GM13977 (cell line): ENCODE measurements around the gene TMEM161A.
"Not testable (repeated sequence)": the region's sequence is repeated elsewhere in the genome, so short reads cannot be mapped to it uniquely, and the experiment has no call there.

Source experiments
- DNase-seq: peaks from one replicate; pipeline ENCODE4 v3.0.0; 2012; ENCODE audit warnings: low spot score
- in situ Hi-C: fragments of 300-500 bp; cut with MboI; formaldehyde crosslinking; loops from one replicate; pipeline ENCODE4 v1.12.0; 2022; ENCODE audit warnings: low sequenced_read_pairs, low pct_unique_long_range_greater_than_20kb, mixed read lengths, inconsistent platforms; ENCODE audit not compliant: unreplicated experiment
- TF ChIP-seq, protein P1 (sequence below): IDR thresholded peaks from 2 replicates; pipeline ENCODE4 v1.5.1; 2012; ENCODE audit warnings: mild to moderate bottlenecking, control low read depth; ENCODE audit not compliant: insufficient read depth; ENCODE audit errors: extremely low read depth, missing control alignments

The TMEM161A gene

DNA sequence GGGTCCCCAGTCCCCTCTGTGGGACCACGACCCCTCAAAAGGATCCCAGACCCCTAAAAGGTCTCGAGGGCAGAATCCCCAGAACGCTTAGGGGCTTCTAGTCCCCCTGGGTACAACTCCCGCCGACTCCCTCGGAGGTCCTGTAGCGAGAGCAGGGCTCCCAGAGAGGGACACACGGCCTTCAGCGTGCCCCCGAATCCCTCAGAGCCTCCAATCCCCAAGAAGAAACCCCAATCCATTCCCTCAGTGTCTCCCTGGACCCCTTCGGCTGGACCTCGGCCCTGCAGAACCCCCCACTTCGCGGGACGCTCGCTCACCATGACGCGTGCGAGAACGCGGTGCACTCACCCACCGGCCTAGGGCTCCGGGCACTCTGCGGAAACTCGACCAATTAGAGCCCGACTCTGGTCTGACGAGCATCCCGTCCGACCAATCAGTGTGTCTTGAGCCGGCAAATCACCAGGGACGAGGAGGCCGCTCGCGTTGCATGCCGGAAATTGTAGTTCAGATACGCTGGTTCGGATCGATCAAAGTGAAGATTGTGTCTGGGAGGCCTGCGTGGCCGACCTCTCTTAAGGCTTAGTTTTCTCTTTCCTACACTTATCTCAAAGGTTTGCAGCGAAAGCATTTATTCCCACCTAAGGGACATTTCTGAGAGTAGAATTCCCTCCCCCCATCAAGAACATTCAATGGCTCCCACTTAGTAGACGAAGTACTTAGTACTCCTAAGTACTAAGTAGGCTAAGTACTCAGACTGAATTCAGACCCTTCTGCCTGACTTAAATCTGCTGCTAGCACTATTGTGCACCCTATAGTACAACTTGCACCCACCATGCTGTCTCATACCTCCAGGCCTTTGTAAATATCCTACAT is at the start of gene TMEM161A:
Gene TMEM161A (minus strand): TSS at position 370 of the 873 bp plus-strand sequence. CDS start 50 bp downstream, at position 320.
- TF ChIP-seq, protein P1, sequence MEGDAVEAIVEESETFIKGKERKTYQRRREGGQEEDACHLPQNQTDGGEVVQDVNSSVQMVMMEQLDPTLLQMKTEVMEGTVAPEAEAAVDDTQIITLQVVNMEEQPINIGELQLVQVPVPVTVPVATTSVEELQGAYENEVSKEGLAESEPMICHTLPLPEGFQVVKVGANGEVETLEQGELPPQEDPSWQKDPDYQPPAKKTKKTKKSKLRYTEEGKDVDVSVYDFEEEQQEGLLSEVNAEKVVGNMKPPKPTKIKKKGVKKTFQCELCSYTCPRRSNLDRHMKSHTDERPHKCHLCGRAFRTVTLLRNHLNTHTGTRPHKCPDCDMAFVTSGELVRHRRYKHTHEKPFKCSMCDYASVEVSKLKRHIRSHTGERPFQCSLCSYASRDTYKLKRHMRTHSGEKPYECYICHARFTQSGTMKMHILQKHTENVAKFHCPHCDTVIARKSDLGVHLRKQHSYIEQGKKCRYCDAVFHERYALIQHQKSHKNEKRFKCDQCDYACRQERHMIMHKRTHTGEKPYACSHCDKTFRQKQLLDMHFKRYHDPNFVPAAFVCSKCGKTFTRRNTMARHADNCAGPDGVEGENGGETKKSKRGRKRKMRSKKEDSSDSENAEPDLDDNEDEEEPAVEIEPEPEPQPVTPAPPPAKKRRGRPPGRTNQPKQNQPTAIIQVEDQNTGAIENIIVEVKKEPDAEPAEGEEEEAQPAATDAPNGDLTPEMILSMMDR: no peak
- in situ Hi-C loops: loop anchor here (10.0 kb wide), 1 partner anchor 84 kb away; no protein-coding TSS in a partner anchor
- DNase-seq: peak; percentile 99

- TF ChIP-seq, protein P1: no peak
- DNase-seq: no peak
- in situ Hi-C loops: no loop called here
Observed at GRCh38 chr19:19186742-19187141, 48.5 kb upstream of the TMEM161A start.

- in situ Hi-C loops: no loop called here
- TF ChIP-seq, protein P1: peak; percentile 74
- DNase-seq: no peak
Observed at GRCh38 chr19:19185853-19186740, 47.8 kb upstream of the TMEM161A start.

GRCh38 chr19:19181488-19181998 is 43.3 kb upstream of the TMEM161A start:
- in situ Hi-C loops: no loop called here
- TF ChIP-seq, protein P1: no peak
- DNase-seq: no peak

DNA sequence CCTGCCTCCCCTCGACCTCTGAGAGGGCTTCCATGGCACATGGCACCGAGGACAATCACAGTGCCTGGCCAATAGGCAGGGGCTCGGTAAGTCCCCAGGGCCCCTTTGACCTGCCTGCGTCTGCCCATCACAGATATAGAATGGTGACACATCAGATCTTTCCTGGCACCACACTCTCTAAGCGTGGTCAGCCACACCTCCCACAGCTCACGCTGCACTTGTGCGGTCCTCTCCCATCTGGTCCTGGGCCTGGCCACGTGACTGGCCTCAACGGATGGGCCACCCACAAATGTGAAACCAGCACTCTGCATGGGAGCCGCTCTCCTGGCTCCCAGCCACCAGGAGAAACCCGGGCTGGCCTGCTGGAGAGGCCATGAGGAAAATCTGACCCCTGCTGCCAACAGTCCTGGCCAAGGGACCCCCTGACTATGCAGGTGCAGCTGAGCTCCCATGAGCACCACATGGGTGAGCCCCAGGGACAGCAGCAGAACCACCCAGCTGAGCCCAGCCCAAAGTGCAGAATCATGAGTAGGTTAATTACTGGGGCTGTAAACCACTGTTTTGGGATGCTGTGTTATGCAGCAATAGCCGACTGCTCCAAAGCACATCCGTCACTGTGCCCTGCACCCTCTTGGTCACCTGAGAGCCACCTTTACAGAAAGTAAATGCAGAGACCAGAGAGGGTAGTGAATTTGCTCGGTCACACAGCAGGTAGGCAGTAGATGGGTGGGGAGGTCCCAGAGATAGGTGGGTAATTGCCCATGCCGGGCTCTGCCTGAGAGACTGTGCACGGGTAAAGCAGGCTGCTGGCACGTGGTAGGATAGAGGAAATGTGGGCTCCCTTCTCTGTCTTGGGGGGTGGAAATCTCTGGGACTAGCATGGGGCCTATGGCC is 41.5 kb upstream of the TMEM161A start:
- no peak for DNase-seq
- TF ChIP-seq, protein P1: no peak
- in situ Hi-C loops: no loop called here

- in situ Hi-C loops: no loop called here
- no peak for DNase-seq
- TF ChIP-seq, protein P1: no peak
Observed at GRCh38 chr19:19176950-19177349, 38.7 kb upstream of the TMEM161A start.

DNA sequence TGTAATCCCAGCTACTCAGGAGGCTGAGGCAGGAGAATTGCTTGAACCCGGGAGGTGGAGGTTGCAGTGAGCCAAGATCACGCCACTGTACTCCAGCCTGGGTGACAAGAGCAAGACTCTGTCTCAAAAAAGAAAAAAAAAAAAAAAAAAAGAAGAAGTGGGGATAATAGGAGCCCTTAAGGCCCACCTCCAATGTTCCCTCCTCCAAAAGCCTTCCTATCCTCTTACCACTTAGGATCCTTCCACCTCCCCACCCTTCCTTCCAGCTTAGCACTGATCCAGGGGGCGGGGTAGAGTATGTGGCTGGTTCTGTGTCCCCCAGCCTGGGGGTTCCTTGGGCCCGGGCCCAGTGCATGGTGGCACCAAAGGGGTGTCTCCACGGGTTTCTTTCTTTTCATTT is 35.0 kb upstream of the TMEM161A start:
- in situ Hi-C loops: loop anchor here (25.0 kb wide), 1 partner anchor 314 kb away; no protein-coding TSS in a partner anchor
- not testable (repeated sequence) for DNase-seq
